Glomerular endothelial cell (primary cell): Measurements from ENCODE around the gene PLEKHM3. TPM values are rescaled to one million over a fixed set of nuclear protein-coding genes. Genes with fewer than 3 reads are reported as not detected.
"Not testable (repeated sequence)": the region's sequence is repeated elsewhere in the genome, so short reads cannot be mapped to it uniquely, and the experiment has no call there.

Source experiments
- DNase-seq: peaks from one replicate; pipeline ENCODE4 v3.0.0-alpha.2; 2011; ENCODE audit warnings: low read depth, low spot score; ENCODE audit errors: extremely low read depth
- total RNA-seq: library from RNA; depleted of rRNA; stranded (reverse); fragments of >200 nt; gene quantifications from 2 replicates; pipeline ENCODE4 v1.2.3, GENCODE V29; 2015

The PLEKHM3 gene
- total RNA-seq, 1 donor from 2014 or later: 7.8 TPM

GRCh38 chr2:207929923-207930322 lies 95.4 kb downstream of the PLEKHM3 start:
- DNase-seq: no peak

GRCh38 chr2:207928079-207928478 lies 97.2 kb downstream of the PLEKHM3 start:
- no peak for DNase-seq

GRCh38 chr2:207926989-207927300 lies 98.4 kb downstream of the PLEKHM3 start:
- DNase-seq: no peak

- DNase-seq: no peak
Measured at GRCh38 chr2:207926133-207926988, 99.0 kb downstream of the PLEKHM3 start.

GRCh38 chr2:207925601-207926000 lies 99.7 kb downstream of the PLEKHM3 start:
- DNase-seq: no peak

GRCh38 chr2:207921606-207922005 lies 103.7 kb downstream of the PLEKHM3 start:
- no peak for DNase-seq

- no peak for DNase-seq
Measured at GRCh38 chr2:207920721-207921120, 104.6 kb downstream of the PLEKHM3 start.

- no peak for DNase-seq
Measured at GRCh38 chr2:207920321-207920720, 105.0 kb downstream of the PLEKHM3 start.

GRCh38 chr2:207919164-207919919 lies 106.0 kb downstream of the PLEKHM3 start:
- DNase-seq: no peak

- no peak for DNase-seq
Measured at GRCh38 chr2:207914716-207915115, 110.6 kb downstream of the PLEKHM3 start.

- DNase-seq: no peak
Measured at GRCh38 chr2:207913772-207914358, 111.5 kb downstream of the PLEKHM3 start.

- no peak for DNase-seq
Measured at GRCh38 chr2:207911856-207912255, 113.5 kb downstream of the PLEKHM3 start.

- DNase-seq: no peak
Measured at GRCh38 chr2:207911215-207911614, 114.1 kb downstream of the PLEKHM3 start.

GRCh38 chr2:207906495-207906894 lies 118.8 kb downstream of the PLEKHM3 start:
- DNase-seq: not testable (repeated sequence)

- no peak for DNase-seq
Measured at GRCh38 chr2:207905546-207905945, 119.8 kb downstream of the PLEKHM3 start.

- DNase-seq: no peak
Measured at GRCh38 chr2:207903236-207903635, 122.1 kb downstream of the PLEKHM3 start.

GRCh38 chr2:207902821-207903220 lies 122.5 kb downstream of the PLEKHM3 start:
- no peak for DNase-seq

- no peak for DNase-seq
Measured at GRCh38 chr2:207901829-207902228, 123.5 kb downstream of the PLEKHM3 start.

GRCh38 chr2:207901401-207901800 lies 123.9 kb downstream of the PLEKHM3 start:
- no peak for DNase-seq

GRCh38 chr2:207898354-207898695 lies 127.0 kb downstream of the PLEKHM3 start:
- no peak for DNase-seq

- no peak for DNase-seq
Measured at GRCh38 chr2:207897541-207898353, 127.6 kb downstream of the PLEKHM3 start.
